Testis (tissue), 2 donors: ENCODE results near the gene KRTAP10-3.

Experiments used
- CTCF ChIP-seq, 3 experiments: fragments of 450-650 bp in 2 of 3; fragments of 200-600 bp in 1 of 3; sonication (generic) in 1 of 3; IDR thresholded peaks; one replicate each; pipeline ENCODE4 v1.5.1; 2016 to 2019; ENCODE audit warnings: antibody characterized with exemption in 3 of 3, mild to moderate bottlenecking in 2 of 3, moderate library complexity in 1 of 3
- POLR2A ChIP-seq: fragments of 450-650 bp; IDR thresholded peaks from one replicate; pipeline ENCODE4 v1.6.1; 2017; ENCODE audit warnings: antibody characterized with exemption, mild to moderate bottlenecking, moderate library complexity

- TF ChIP-seq CTCF (IDR thresholded peaks at IDR 0.05) (no peak), POLR2A (no peak)
Measured at GRCh38 chr21:44511938-44512275, 46.7 kb downstream of the KRTAP10-3 start.
